GM18517 (cell line): ENCODE results near the gene KIF6.

Experiments used
- ATAC-seq: cut with Tn5 transposase; IDR thresholded peaks from one replicate; pipeline ENCODE4 v1.9.1; 2021; ENCODE audit warnings: mild to moderate bottlenecking, moderate library complexity; ENCODE audit not compliant: unreplicated experiment

The KIF6 gene, protein sequence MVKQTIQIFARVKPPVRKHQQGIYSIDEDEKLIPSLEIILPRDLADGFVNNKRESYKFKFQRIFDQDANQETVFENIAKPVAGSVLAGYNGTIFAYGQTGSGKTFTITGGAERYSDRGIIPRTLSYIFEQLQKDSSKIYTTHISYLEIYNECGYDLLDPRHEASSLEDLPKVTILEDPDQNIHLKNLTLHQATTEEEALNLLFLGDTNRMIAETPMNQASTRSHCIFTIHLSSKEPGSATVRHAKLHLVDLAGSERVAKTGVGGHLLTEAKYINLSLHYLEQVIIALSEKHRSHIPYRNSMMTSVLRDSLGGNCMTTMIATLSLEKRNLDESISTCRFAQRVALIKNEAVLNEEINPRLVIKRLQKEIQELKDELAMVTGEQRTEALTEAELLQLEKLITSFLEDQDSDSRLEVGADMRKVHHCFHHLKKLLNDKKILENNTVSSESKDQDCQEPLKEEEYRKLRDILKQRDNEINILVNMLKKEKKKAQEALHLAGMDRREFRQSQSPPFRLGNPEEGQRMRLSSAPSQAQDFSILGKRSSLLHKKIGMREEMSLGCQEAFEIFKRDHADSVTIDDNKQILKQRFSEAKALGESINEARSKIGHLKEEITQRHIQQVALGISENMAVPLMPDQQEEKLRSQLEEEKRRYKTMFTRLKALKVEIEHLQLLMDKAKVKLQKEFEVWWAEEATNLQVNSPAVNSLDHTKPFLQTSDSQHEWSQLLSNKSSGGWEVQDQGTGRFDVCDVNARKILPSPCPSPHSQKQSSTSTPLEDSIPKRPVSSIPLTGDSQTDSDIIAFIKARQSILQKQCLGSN

DNA sequence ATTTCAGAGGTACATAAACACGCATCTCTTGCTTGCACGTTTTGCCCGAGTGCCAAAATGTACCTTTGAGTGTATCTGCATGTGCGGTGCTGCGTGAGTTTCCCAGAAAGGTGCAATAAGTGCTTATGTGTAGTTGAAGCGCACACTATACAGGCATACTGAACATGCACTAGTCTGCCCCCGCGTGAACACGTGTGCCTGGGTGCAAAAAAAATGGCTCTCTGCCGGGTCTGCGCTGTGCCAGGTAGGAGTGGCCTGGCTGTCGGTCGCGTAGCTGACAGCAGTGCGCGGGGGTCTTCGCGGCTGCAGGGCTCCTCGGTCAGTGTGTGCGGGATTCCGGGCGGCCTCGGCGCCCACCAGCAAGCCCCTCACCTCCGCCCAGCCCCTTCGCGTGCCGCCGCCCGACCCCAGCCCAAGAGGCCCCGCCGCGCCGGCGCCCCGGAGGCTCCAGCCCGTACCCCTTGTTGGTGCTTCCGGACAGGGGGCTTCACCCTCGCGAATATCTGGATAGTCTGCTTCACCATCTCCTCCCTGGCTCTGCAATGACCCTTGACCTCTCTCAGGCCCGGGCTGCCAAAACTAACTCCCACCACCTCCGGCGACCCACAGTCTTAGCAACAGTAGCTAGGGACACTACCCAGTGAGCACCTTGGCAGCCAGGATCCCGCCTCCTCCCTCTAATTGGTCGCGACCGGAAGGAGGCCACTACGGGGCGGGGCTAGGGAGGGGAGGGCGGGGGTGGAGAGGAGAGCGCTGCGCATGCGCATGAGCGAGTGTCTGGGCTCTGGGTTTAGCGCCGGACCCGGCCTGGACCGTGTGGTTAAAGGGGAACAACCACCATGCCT lies at the start of gene KIF6:
TSS of gene KIF6 (minus strand) at position 622 of the 845 bp plus-strand sequence. CDS start at position 524, 98 bp downstream.
- ATAC-seq, result peak; percentile 96

DNA sequence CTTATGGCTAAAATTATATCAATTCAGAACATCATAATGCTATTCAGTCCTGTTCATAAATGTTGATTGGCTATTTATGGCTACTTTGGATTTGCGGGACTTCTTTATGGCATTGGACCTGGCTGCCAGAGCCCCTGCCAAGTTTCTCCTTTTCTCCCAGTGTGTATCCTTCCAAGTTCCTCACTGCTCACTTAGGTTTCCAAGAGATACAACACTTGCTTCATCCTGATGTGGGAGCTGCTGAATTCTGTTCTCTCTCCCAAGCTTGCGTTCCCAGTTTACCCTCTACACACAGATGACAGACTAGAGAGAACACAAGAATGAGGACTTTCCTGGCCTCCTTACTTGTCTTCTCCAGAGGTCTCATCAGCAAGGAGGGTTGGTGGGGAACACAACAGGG lies 48.6 kb upstream of the KIF6 start:
- ATAC-seq, result no peak

DNA sequence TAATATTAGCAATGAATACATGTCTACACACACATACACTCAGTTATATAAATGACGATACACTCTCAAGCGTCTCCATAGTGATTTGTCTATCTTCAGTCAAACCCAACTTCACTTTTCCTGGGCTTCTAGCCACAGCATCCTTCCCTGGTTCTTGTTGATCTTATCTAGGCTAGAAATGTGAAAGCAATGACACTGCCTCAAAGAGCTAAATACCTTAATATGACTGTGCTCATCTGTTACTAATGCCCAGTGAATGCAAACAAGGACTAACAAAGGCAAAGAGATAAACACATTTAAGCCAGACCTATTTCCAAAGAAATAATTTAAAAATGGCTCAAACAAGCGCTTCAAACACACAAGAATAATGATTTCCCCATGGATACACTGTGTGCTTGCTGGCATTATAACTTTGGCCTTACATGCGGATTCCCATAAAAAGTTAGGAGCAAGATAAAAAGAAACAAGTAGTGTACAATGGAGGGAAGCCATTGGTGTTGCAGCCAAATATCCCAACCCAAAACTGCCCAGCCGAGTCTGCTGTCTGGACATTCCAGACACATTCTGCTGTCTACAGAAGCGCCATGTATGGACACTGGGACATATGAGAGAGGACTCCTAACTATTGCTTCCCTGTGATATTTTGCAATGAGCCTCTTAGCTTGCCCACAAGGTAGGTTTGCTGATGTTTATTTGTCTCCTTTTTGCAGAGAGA lies 47.5 kb upstream of the KIF6 start:
- no peak for ATAC-seq

DNA sequence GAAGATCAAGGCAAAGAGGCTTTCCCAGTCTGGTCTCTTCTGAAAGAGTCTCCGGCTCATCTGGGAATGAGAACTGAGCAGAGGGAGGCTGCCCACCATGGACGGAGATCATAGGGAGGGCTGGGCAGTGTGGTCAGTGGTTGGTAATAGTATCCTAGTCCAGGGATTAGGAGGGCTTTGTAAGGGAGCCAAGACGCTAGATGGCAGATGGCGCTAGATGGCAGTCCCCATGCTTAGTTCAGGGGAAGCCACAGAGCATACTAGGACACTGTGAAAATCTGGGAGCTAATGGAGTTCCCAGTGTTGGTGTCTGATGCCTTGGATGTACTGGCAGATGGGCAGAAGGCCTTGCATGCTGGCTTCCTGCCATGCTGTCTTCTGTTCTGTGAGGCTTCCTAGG lies 45.2 kb upstream of the KIF6 start:
- ATAC-seq, result no peak

DNA sequence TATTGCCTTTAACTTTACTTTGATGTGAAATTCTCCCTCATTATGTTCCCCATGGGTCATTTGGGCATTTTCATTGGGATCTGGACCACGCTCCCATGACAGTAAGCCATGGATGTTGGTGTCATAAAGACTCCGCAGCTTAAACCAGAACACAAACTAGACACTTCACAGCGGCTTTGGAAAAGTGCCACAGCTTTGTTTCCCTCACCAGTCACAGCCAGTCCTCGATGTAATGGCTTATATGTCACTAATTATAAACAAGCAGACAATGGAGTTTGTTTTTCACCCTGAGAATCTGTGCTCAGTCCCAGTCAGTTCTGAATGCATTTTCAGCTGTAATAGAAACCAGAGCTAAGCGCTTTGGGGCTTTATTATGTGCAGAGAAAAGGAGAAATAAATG lies 43.8 kb upstream of the KIF6 start:
- no peak for ATAC-seq

DNA sequence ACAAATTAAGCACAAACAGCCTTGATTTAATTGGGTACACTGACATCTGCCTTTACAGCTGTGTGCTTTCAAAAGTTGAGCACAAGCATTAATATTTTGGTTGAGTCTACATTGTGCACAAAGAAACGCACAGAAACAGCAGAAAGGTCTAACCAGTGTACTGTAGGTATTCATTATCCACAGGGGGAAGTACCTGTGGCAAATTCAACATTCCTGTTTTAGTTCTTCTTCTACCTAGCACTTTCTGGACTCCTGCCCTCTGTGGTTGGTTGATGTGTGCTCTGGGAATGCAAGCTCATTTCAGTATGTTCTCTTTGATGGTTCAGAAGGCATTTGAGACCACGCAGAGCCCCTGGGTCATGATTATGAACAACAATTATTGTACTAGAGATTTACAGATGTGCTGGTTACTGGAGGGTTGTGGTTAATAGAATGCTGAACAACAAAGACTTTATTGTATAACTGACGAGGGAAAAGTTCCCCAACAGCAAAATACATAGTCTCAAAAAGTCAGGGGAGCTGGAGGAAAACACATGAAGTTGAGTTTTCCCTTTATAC lies 40.4 kb upstream of the KIF6 start:
- ATAC-seq, result no peak

DNA sequence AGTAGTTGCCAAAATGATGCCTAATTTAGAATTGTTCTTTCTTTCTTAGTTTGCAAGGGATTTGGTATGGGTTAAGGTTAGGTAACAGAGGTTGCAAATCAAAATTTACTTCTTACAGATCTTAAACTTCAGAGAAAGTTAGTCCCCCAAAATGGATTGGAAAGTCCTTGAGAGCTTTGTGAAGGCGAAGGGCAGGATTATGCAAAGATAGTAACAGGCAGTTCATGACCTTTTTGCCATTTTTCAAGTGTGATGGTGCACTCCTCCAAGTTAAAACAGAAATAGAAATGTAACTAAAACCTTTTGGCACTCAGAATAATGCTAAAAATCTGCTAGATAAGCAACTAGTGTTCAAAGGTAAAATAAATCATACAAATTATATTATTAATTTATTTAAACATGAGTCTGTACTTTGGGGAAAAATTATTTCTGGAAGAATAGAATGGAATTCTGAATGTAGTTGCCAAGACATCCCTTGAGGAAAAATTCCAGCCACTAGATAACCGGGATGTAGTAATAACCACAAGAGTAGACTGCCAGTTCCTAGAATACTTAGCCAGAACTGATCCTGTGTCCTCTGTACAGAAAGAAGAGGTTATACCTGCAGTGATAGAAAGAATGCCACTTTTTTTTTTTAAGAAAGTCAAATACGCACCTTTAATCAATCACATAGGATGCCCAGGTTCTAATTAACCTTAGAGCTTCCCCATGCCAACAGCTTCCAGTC lies 35.2 kb upstream of the KIF6 start:
- no peak for ATAC-seq

DNA sequence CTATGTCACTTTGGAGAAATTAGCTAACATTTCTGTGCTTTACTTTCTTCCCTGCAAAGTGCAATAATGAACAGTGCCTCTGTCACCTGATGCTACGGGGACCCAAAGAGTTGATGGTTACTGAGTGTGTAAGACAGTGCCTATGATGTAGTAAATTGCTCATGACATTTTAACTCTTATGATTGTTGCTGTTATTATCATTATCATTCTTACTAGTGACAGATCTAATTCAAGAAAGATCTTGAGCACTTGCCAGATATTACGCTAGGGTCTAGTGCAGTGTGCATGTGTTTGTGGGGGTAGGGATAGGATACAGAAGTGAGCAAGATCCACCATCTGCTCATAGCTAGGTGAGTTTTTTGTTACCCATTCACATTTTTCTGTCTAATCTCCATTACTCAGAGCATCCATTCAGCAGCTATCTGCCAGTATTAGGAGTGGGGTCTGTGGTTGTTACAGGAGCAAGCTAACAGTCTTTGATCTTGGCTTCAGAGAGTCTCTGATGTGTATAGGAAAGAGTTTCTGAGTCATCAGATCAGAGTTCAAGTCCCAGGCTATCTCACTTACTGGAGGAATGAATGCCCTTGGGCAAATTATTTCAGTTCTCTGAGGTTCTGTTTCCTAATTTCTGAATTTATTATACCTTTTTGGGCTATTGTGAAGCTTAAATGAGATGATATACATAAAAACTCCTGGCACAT lies 33.8 kb upstream of the KIF6 start:
- ATAC-seq, result no peak

DNA sequence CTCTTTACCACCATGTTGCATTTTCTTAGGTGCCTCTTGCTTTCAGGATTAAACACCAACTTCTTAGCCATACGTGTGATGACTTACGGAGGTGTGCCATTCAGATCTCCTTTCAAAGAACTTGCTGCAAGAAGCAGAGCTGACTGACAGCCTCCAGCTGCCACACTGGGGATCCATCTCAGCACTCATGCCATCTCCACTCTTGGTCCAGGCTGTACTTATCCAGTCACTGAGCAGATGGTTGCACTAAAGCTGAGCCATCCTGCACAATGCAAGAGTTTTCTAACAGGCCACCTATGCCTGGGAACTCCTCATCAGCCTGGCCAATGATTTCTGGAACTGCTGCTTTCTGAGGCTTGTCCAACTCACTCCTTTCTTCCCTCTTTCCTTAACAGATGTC lies 31.4 kb upstream of the KIF6 start:
- ATAC-seq, result no peak

DNA sequence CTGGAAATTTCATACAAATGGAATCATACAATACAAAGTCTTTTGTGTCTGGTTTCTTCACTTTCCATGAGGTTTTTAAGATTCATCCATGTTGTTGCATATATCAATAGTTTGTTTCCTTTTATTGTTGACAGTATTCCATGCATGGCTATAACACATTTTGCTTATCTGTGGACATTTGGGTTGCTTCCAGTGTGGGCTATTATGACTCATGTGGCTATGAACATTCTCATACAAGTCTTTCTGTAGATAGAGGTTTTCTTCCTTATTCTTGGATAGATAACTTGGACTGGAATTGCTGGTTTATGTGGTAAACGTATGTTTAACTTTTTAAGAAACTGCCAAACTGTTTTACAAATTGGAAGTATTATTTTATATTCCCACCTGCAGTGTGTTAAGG lies 30.0 kb upstream of the KIF6 start:
- ATAC-seq, result no peak

DNA sequence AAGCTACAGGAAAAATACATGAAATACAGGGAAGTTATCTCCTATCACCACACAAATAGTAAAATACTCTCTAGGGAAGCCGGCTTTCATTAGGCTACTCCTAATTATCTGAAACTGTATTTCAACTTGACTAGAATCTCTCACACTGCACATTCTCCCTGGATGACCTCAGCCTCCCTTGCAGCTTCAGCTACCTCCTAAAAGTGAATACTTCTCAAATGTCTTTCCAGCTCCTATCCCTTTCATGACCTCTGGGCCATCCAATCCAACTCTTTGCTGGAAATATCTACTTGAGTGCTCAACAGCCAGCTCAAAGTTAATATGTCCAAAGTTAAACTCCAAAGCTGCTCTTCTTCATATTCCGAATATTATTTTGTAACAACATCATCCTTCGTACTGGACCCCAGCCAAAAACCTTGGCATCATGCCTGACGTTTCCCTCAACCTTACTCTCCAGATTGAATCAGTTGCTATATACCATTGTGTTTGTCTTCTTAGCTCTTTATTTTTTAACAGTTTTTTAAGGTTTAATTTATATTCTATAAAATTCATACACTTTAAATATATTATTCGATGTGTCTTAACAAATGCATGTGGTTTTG lies 29.4 kb upstream of the KIF6 start:
- no peak for ATAC-seq

DNA sequence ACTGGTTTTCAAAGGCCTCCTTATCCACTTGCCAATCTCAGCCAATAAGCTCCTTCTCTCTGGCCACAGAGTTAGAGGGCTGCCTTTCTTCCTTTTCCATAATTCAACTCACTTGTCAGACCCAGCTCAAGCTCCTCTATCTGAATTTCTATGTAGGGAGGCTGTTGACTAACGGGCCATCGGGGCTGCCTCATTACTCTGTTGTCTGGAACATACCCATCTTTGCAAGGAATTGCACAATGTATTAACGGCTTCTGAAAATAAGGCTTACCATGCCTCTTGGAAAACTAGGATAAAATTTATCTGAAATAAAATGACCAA lies 28.5 kb upstream of the KIF6 start:
- no peak for ATAC-seq

DNA sequence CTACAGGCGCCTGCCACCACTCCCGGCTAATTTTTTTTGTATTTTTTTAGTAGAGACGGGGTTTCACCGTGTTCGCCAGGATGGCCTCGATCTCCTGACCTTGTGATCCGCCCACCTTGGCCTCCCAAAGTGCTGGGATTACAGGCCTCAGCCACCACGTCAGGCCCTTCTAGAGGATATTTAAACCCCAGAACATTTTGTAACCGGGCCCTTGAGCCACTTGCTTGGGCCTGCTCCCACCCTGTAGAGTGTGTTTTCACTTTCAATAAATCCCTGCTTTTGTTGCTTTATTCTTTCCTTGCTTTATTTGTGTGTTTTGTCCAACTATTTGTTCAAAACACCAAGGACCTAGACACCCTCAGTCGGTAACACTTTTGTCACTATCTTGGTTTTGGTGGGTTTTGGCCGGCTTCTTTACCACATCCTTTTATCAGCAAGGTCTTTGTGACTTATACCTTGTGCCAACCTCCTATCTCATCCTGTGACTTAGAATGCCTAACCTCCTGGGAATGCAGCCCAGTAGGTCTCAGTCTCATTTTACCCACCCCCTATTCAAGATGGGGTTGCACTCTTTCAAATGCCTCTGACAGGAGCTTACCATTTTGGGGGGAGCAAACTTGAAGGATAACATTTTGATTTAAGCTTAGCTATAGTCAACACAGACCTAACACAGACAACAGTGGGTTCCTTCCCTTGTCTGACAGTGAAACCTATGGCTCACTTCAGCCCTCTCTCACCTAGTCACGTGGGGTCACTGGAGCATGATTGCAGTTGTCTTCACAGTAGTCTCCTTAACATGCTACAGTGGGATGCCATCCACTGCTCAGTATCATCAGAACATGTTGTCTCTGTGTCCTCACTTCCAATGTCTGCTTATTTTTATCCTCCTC lies 27.9 kb upstream of the KIF6 start:
- ATAC-seq, result no peak

DNA sequence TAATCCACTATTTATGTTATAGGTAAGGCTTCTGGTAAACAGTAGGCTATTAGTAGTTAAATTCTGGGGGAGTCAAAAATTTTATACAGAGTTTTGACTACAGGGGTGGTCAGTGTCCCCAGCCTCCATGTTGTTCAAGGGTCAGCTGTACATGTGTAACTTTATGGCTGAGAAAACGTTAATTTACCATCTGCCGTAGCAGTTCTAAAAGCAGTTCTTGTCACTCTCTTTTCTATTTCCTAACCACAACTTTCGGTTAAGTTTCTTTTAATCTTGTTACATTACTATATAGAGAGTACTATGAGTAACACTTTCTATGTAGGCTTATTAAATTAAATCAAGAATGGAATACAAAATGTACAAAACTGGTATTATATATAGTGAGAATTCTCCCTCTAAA lies 21.6 kb upstream of the KIF6 start:
- ATAC-seq, result no peak

DNA sequence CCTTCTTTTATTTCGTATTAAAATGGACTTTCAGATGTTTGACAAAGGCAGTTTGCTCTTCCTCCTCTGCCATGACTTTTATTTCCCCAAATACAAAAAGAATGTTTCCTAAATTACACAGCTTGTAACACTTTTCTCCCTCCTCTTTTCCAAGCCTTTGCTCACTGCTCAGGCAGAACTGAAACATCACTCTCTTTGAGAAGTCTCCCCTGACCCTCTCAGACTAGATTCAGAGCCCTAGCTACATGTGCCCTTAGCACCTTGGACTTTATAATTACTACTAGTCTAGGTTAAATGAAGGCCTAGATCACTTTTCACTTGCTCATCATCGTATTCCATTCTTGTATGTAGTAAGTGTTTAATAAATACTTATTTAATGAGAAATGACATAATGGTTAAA lies 8.5 kb upstream of the KIF6 start:
- no peak for ATAC-seq

DNA sequence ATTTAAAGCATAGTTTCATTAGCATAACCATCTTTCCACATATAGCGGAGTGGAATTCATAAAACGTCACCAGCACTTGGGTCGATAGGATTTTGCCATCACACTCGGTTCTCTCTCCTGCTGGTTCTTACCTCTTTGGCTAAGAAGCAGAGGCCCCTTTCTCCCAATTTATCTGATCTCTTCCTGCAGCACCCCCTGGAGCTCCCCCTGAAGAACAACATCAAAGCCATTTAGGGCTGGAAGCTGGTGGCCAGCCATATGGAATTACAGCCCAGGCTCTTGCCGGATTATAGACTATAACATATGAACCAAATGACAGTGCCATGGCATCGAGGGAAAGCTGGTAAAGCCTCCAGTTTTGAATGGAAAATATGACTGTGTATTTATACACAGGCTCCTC lies 6.4 kb upstream of the KIF6 start:
- ATAC-seq, result no peak

DNA sequence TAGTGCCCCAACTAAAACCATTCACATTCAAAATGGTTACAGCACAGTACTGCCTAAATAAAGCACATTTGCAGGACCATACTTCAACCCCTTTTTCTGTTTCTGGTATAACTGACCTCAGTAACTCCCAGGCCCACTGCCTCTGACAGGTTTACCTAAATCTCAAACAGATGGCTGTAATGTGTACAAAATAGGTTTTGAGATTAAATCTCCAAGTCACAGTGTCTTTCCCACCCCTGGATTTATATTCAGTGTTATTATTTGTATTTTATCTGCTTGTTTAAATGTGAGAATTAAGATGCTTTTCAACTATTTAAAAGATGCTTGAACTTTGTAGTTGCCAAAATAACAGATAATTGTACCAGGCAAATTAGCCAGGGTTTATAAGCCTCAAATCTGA lies 4.7 kb upstream of the KIF6 start:
- ATAC-seq, result no peak

DNA sequence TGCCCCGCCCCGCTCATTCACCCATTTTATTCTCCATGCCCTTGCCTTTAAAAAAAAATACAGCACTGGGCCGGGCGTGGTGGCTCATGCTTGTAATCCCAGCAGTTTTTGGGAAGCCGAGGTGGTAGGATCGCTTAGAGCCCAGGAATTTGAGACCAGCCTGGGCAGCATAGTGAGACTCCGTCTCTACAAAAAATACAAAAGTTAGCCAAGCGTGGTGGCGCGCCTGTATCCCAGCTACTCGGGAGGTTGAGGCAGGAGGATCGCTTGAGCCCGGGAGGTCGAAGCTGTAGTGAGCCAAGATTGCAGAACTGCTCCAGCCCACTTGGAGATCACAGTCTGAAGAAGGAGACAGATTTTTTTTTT lies 407 bp upstream of the KIF6 start:
- ATAC-seq, result no peak
